PC-9 (cell line): Measurements from ENCODE around the gene THNSL1.

Experiments
- EZH2 ChIP-seq: fragments of 200-600 bp; sonication (generic); IDR thresholded peaks from 2 replicates; pipeline ENCODE4 v1.8.0; 2017; ENCODE audit warnings: antibody characterized with exemption, low read depth
- TF ChIP-seq, protein P1 (sequence below): fragments of 200-600 bp; sonication (generic); conservative IDR thresholded peaks from 2 replicates; pipeline ENCODE4 v1.6.1; 2017; ENCODE audit warnings: mixed run types, antibody characterized with exemption, mild to moderate bottlenecking, moderate library complexity

DNA sequence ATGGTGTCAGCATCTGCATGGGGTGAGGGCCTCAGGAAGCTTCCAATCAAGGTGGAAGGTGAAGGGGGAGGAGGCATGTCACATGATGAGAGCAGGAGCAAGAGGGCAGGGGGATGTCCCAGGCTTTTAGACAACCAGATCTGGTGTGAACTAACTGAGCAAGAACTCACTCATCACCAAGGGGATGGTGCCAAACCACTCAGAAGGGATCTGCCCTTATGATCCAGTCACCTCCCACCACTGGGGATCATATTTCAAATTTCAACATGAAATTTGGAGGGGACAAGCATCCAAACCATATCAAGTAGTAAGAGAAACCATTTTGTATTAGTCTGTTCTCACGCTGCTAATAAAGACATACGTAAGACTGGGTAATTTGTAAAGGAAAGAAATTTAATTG, 33.6 kb downstream of the THNSL1 start:
- TF ChIP-seq, protein P1, sequence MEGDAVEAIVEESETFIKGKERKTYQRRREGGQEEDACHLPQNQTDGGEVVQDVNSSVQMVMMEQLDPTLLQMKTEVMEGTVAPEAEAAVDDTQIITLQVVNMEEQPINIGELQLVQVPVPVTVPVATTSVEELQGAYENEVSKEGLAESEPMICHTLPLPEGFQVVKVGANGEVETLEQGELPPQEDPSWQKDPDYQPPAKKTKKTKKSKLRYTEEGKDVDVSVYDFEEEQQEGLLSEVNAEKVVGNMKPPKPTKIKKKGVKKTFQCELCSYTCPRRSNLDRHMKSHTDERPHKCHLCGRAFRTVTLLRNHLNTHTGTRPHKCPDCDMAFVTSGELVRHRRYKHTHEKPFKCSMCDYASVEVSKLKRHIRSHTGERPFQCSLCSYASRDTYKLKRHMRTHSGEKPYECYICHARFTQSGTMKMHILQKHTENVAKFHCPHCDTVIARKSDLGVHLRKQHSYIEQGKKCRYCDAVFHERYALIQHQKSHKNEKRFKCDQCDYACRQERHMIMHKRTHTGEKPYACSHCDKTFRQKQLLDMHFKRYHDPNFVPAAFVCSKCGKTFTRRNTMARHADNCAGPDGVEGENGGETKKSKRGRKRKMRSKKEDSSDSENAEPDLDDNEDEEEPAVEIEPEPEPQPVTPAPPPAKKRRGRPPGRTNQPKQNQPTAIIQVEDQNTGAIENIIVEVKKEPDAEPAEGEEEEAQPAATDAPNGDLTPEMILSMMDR = no peak
- TF ChIP-seq EZH2 = no peak
